Chondrocyte (in vitro differentiated cells): ENCODE measurements around the gene ZNF429. TPM values are rescaled to one million over a fixed set of nuclear protein-coding genes. Genes with fewer than 3 reads are reported as not detected.
"Not testable (repeated sequence)": the region's sequence is repeated elsewhere in the genome, so short reads cannot be mapped to it uniquely, and the experiment has no call there.

Source experiments
- DNase-seq: peaks from one replicate; pipeline ENCODE4 v3.0.0; 2021; ENCODE audit warnings: mixed read lengths, low spot score
- H3K27ac Mint-ChIP-seq: one replicate; pipeline ENCODE4 v1.8.0; 2021; ENCODE audit warnings: mild to moderate bottlenecking, moderate library complexity, mixed read lengths; ENCODE audit not compliant: unreplicated experiment
- H3K27me3 Mint-ChIP-seq: 2 replicates; pipeline ENCODE4 v1.8.0; 2021; ENCODE audit warnings: low read depth, mixed read lengths
- H3K36me3 Mint-ChIP-seq: 2 replicates; pipeline ENCODE4 v1.8.0; 2021; ENCODE audit warnings: low read depth, mixed read lengths
- H3K4me1 Mint-ChIP-seq: 2 replicates; pipeline ENCODE4 v1.8.0; 2021; ENCODE audit warnings: low read depth, mild to moderate bottlenecking, mixed read lengths
- H3K4me3 Mint-ChIP-seq: one replicate; pipeline ENCODE4 v1.8.0; 2021; ENCODE audit warnings: mild to moderate bottlenecking, moderate library complexity, mixed read lengths; ENCODE audit not compliant: unreplicated experiment
- H3K9me3 Mint-ChIP-seq: 2 replicates; pipeline ENCODE4 v1.8.0; 2021; ENCODE audit warnings: low read depth, mixed read lengths
- CTCF ChIP-seq: fragments of 200-600 bp; sonication (generic); IDR thresholded peaks from 2 replicates; pipeline ENCODE4 v1.5.0; 2021; ENCODE audit warnings: antibody characterized with exemption, mild to moderate bottlenecking, moderate library complexity
- total RNA-seq: library from RNA; stranded (reverse); gene quantifications from 3 replicates; pipeline ENCODE4 v1.2.1, GENCODE V29; 2021

Gene ZNF429
- total RNA-seq, 1 donor from 2014 or later: 6.7 TPM

GRCh38 chr19:21492947-21493906 is 12.2 kb upstream of the ZNF429 start:
- peaks cover 14% of the 10 kb centered on the region for H3K9me3 Mint-ChIP-seq
- H3K36me3 Mint-ChIP-seq: no peaks in the 10 kb centered on the region
- H3K4me3 Mint-ChIP-seq: no peak overlapping the region
- TF ChIP-seq CTCF: no peak
- no peaks in the 10 kb centered on the region for H3K27me3 Mint-ChIP-seq
- H3K4me1 Mint-ChIP-seq: no peaks in the 10 kb centered on the region
- no peak overlapping the region for H3K27ac Mint-ChIP-seq
- peak; percentile 21 for DNase-seq

GRCh38 chr19:21496876-21497275 is 8.5 kb upstream of the ZNF429 start:
- DNase-seq: no peak
- H3K27ac Mint-ChIP-seq: no peak overlapping the region
- H3K4me3 Mint-ChIP-seq: no peak overlapping the region
- H3K27me3 Mint-ChIP-seq: no peaks in the 10 kb centered on the region
- no peaks in the 10 kb centered on the region for H3K4me1 Mint-ChIP-seq
- H3K9me3 Mint-ChIP-seq: peaks cover 4% of the 10 kb centered on the region
- no peaks in the 10 kb centered on the region for H3K36me3 Mint-ChIP-seq
- TF ChIP-seq CTCF: no peak

- Mint-ChIP-seq H3K27me3 (no peaks in the 10 kb centered on the region), H3K9me3 (peaks cover 4% of the 10 kb centered on the region), H3K36me3 (no peaks in the 10 kb centered on the region), H3K4me1 (no peaks in the 10 kb centered on the region), H3K4me3 (no peak overlapping the region), H3K27ac (no peak overlapping the region)
- DNase-seq: no peak
- no peak for TF ChIP-seq CTCF
Measured at GRCh38 chr19:21498651-21499050, 6.8 kb upstream of the ZNF429 start.

- TF ChIP-seq CTCF: no peak
- Mint-ChIP-seq H3K27me3 (no peaks in the 10 kb centered on the region), H3K36me3 (peaks cover 10% of the 10 kb centered on the region)
Measured at GRCh38 chr19:21508198-21508597, 2.8 kb downstream of the ZNF429 start.

GRCh38 chr19:21511058-21511457 is 5.7 kb downstream of the ZNF429 start:
- Mint-ChIP-seq H3K36me3 (peaks cover 15% of the 10 kb centered on the region), H3K4me1 (peaks cover 37% of the 10 kb centered on the region)
- H3K27ac Mint-ChIP-seq, H3K27me3 Mint-ChIP-seq, H3K4me3 Mint-ChIP-seq, DNase-seq, H3K9me3 Mint-ChIP-seq: not testable (repeated sequence)

More at GRCh38 chr19:21508198-21508597, 2.8 kb downstream of the ZNF429 start:
- H3K27ac Mint-ChIP-seq: no peak overlapping the region
- peaks cover 40% of the 10 kb centered on the region for H3K4me1 Mint-ChIP-seq
- no peak for DNase-seq
- no peak overlapping the region for H3K4me3 Mint-ChIP-seq
- peaks cover 4% of the 10 kb centered on the region for H3K9me3 Mint-ChIP-seq

- not testable (repeated sequence) for DNase-seq, H3K4me3 Mint-ChIP-seq, H3K27me3 Mint-ChIP-seq, H3K27ac Mint-ChIP-seq
- Mint-ChIP-seq H3K9me3 (peaks cover 17% of the 10 kb centered on the region), H3K36me3 (peaks cover 19% of the 10 kb centered on the region), H3K4me1 (peaks cover 27% of the 10 kb centered on the region)
Measured at GRCh38 chr19:21512609-21513008, 7.2 kb downstream of the ZNF429 start.
